ENCODE measurements around the gene LEFTY1. TPM values are rescaled to one million over a fixed set of nuclear protein-coding genes. Genes with fewer than 3 reads are reported as not detected.

LEFTY1 gene
- total RNA-seq, 1 experiment from 2014 or later: not detected

GRCh38 chr1:225853441-225853840, 35.5 kb downstream of the LEFTY1 start:
- H3K4me1 ChIP-seq (ENCODE audit: control insufficient read depth, insufficient read depth, low read length): no peaks in the 10 kb centered on the region
- no TSS peak for BruUV-seq (replicated peaks)
- TF ChIP-seq REST (IDR thresholded peaks at IDR 0.05; ENCODE audit: insufficient read depth in 1 of 2, low read depth in 2 of 2, low read length in 1 of 2): no peak
- TF ChIP-seq CTCF (IDR thresholded peaks at IDR 0.05): no peak
- TF ChIP-seq POLR2AphosphoS5 (IDR thresholded peaks at IDR 0.05; ENCODE audit: low read depth, low read length): no peak
- no peak for TF ChIP-seq TCF7L2 (IDR thresholded peaks at IDR 0.05; ENCODE audit: low read depth, low read length)
- no peak for TF ChIP-seq SIN3A (IDR thresholded peaks at IDR 0.05; ENCODE audit: borderline replicate concordance, insufficient read depth, low read depth, low read length)
- in situ Hi-C loops (cut with HindIII; ENCODE audit: low pct_unique_long_range_greater_than_20kb, low sequenced_read_pairs) (no loop called here), intact Hi-C loops (cut with micrococcal nuclease; ENCODE audit: unreplicated experiment) (no loop called here)
- POLR2A ChIA-PET: no interaction called here
- CTCF ChIA-PET: interaction anchor here (0.5 kb wide), 1 partner anchor 374 kb away, joined by 9 read pairs; no protein-coding TSS in a partner anchor
- DNase-seq (ENCODE audit: low read depth, low spot score): no peak
- H3K36me3 ChIP-seq (ENCODE audit: control insufficient read depth, insufficient read depth, low read length): no peaks in the 10 kb centered on the region; the same call in 1 of the 2 replicates
- H3K27me3 ChIP-seq (ENCODE audit: control insufficient read depth, insufficient read depth, low read length): no peaks in the 10 kb centered on the region
- H3K4me3 ChIP-seq (ENCODE audit: low read depth in 2 of 2, low read length in 2 of 2): no peak overlapping the region
- no peak for ATAC-seq
- no peak overlapping the region for H3K27ac ChIP-seq (ENCODE audit: low read length)
- H3K9me3 ChIP-seq (ENCODE audit: control insufficient read depth, insufficient read depth, low read depth, low read length): no peaks in the 10 kb centered on the region

GRCh38 chr1:225852413-225853124, 36.4 kb downstream of the LEFTY1 start:
- intact Hi-C loops (cut with micrococcal nuclease; ENCODE audit: unreplicated experiment) (no loop called here), in situ Hi-C loops (cut with HindIII; ENCODE audit: low pct_unique_long_range_greater_than_20kb, low sequenced_read_pairs) (no loop called here)
- Histone ChIP-seq H3K36me3 (ENCODE audit: control insufficient read depth, insufficient read depth, low read length) (no peaks in the 10 kb centered on the region), H3K27ac (ENCODE audit: low read length) (no peak overlapping the region), H3K4me1 (ENCODE audit: control insufficient read depth, insufficient read depth, low read length) (no peaks in the 10 kb centered on the region), H3K27me3 (ENCODE audit: control insufficient read depth, insufficient read depth, low read length) (no peaks in the 10 kb centered on the region), H3K4me3 (ENCODE audit: low read depth in 2 of 2, low read length in 2 of 2) (no peak overlapping the region), H3K9me3 (ENCODE audit: control insufficient read depth, insufficient read depth, low read depth, low read length) (no peaks in the 10 kb centered on the region)
- CTCF ChIA-PET: interaction anchor here (0.5 kb wide), 1 partner anchor 18 kb away, joined by 3 read pairs; no protein-coding TSS in a partner anchor
- POLR2A ChIA-PET: no interaction called here
- no peak for DNase-seq (ENCODE audit: low read depth, low spot score)
- no TSS peak for BruUV-seq (replicated peaks)
- ATAC-seq: no peak
- no peak for TF ChIP-seq CTCF (IDR thresholded peaks at IDR 0.05)
- TF ChIP-seq SIN3A (IDR thresholded peaks at IDR 0.05; ENCODE audit: borderline replicate concordance, insufficient read depth, low read depth, low read length): no peak
- TF ChIP-seq POLR2AphosphoS5 (IDR thresholded peaks at IDR 0.05; ENCODE audit: low read depth, low read length): no peak
- TF ChIP-seq REST (IDR thresholded peaks at IDR 0.05; ENCODE audit: insufficient read depth in 1 of 2, low read depth in 2 of 2, low read length in 1 of 2): no peak
- no peak for TF ChIP-seq TCF7L2 (IDR thresholded peaks at IDR 0.05; ENCODE audit: low read depth, low read length)

All from Panc1 (cell line).